Muscle of leg (tissue), 11 donors: ENCODE data around the gene AGTR2. TPM values are rescaled to one million over a fixed set of nuclear protein-coding genes. Genes with fewer than 3 reads are reported as not detected.
A peak's percentile ranks its signal among the peaks of the same experiment; 100 is the strongest.
"Not testable (repeated sequence)": the region's sequence is repeated elsewhere in the genome, so short reads cannot be mapped to it uniquely, and the experiment has no call there.

Experiments
- DNase-seq: peaks from one replicate; pipeline ENCODE4 v3.0.0; 2013
- H3K27ac ChIP-seq: one replicate; pipeline ENCODE4 v1.5.1; 2013; ENCODE audit warnings: mild to moderate bottlenecking, low read length, control low read depth
- H3K27me3 ChIP-seq: one replicate; pipeline ENCODE4 v1.6.1; 2013; ENCODE audit warnings: low read length; ENCODE audit not compliant: control insufficient read depth, insufficient read depth
- H3K36me3 ChIP-seq: one replicate; pipeline ENCODE4 v1.6.1; 2013; ENCODE audit warnings: low read length; ENCODE audit not compliant: control insufficient read depth, insufficient read depth
- H3K4me1 ChIP-seq: one replicate; pipeline ENCODE4 v1.6.1; 2013; ENCODE audit warnings: low read length; ENCODE audit not compliant: control insufficient read depth, insufficient read depth
- H3K4me3 ChIP-seq: one replicate; pipeline ENCODE4 v1.5.1; 2013; ENCODE audit warnings: low read length, control low read depth
- H3K9me3 ChIP-seq: replicated peaks from 2 replicates; pipeline ENCODE4 v1.6.1; 2013; ENCODE audit warnings: low read depth, low read length; ENCODE audit not compliant: control insufficient read depth
- WGBS: methylation state at CpG from one replicate; pipeline ENCODE4 v1.1.5; 2013; ENCODE audit warnings: missing lambda C conversion rate; ENCODE audit not compliant: insufficient coverage; 5-methylcytosine and 5-hydroxymethylcytosine counted together
- polyA plus RNA-seq, 8 donors: library from polyadenylated mRNA; unstranded; fragments of 120-200 nt; gene quantifications; one replicate each; pipeline versions ENCODE4 v1.2.1 to v1.2.3, GENCODE V29; 2013; ENCODE audit warnings: inconsistent platforms in 1 of 8, low replicate concordance in 1 of 8; ENCODE audit not compliant: insufficient read length in 8 of 8, insufficient read depth in 1 of 8
- total RNA-seq: library from RNA; stranded (reverse); fragments of 120-200 nt; gene quantifications from one replicate; pipeline ENCODE4 v1.2.4, GENCODE V29; 2013

AGTR2 gene
- total and polyA plus RNA-seq, 9 donors, result 28.3 to 51.9 (median 38.0) TPM

- no peaks in the 10 kb centered on the region for H3K36me3 ChIP-seq
- no peaks in the 10 kb centered on the region for H3K4me1 ChIP-seq
- H3K27me3 ChIP-seq, result peaks cover 6% of the 10 kb centered on the region
- DNase-seq, result peak; percentile 22
- WGBS, result no CpG with 5 or more reads among the region's 3 CpGs
- H3K27ac ChIP-seq, result no peak overlapping the region
- no peaks in the 10 kb centered on the region for H3K9me3 ChIP-seq
- no peak overlapping the region for H3K4me3 ChIP-seq
Measured at GRCh38 chrX:116204932-116205331, 34.4 kb downstream of the AGTR2 start.

- Histone ChIP-seq H3K27me3 (no peaks in the 10 kb centered on the region), H3K27ac (no peak overlapping the region), H3K9me3 (peaks cover 2% of the 10 kb centered on the region), H3K4me1 (no peaks in the 10 kb centered on the region), H3K4me3 (no peak overlapping the region), H3K36me3 (no peaks in the 10 kb centered on the region)
- DNase-seq, result no peak
Measured at GRCh38 chrX:116213262-116213661, 42.7 kb downstream of the AGTR2 start.

- not testable (repeated sequence) for H3K4me1 ChIP-seq, H3K9me3 ChIP-seq, H3K36me3 ChIP-seq, H3K4me3 ChIP-seq, H3K27ac ChIP-seq, H3K27me3 ChIP-seq, DNase-seq
- WGBS, result no CpG with 5 or more reads among the region's 2 CpGs
Measured at GRCh38 chrX:116217080-116217479, 46.5 kb downstream of the AGTR2 start.
